Suprapubic skin (tissue), 3 donors: Measurements from ENCODE around the gene IQSEC3.

ENCODE experiments used
- EP300 ChIP-seq: sonication (generic); formaldehyde crosslinking; IDR thresholded peaks from one replicate; pipeline ENCODE4 v1.6.1; 2017; ENCODE audit warnings: antibody characterized with exemption
- TF ChIP-seq, protein P1 (sequence below), 2 donors: fragments of 200-600 bp in 1 of 2; fragments of 450-650 bp in 1 of 2; sonication (generic) in 1 of 2; IDR thresholded peaks; one replicate each; pipeline ENCODE4 v1.5.1; 2016 to 2019; ENCODE audit warnings: antibody characterized with exemption in 2 of 2, mild to moderate bottlenecking in 1 of 2, moderate library complexity in 1 of 2

DNA sequence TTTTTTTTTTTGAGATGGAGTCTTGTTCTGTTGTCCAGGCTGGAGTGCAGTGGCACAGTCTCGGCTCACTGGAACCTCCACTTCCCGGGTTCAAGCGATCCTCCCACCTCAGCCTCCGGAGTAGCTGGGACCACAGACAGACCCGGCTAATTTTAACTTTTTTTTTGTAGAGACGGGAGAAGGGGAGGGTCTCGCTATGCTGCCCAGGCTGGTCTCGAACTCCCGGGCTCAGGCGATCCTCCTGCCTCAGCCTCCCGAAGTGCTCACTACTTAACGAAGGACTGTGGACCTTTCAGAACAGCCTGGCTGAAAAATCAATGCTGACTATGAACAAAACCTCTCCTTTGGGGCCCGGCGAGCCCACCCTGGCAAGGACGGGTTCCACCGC is 136.5 kb downstream of the IQSEC3 start:
- TF ChIP-seq, protein P1, sequence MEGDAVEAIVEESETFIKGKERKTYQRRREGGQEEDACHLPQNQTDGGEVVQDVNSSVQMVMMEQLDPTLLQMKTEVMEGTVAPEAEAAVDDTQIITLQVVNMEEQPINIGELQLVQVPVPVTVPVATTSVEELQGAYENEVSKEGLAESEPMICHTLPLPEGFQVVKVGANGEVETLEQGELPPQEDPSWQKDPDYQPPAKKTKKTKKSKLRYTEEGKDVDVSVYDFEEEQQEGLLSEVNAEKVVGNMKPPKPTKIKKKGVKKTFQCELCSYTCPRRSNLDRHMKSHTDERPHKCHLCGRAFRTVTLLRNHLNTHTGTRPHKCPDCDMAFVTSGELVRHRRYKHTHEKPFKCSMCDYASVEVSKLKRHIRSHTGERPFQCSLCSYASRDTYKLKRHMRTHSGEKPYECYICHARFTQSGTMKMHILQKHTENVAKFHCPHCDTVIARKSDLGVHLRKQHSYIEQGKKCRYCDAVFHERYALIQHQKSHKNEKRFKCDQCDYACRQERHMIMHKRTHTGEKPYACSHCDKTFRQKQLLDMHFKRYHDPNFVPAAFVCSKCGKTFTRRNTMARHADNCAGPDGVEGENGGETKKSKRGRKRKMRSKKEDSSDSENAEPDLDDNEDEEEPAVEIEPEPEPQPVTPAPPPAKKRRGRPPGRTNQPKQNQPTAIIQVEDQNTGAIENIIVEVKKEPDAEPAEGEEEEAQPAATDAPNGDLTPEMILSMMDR (IDR thresholded peaks at IDR 0.05): no peak
- TF ChIP-seq EP300: no peak
